ENCODE data around the gene MATN1. TPM values are rescaled to one million over a fixed set of nuclear protein-coding genes. Genes with fewer than 3 reads are reported as not detected.

The MATN1 gene
- total and polyA plus RNA-seq, 2 experiments from 2014 or later = 0.32 TPM; not detected in 1

DNA sequence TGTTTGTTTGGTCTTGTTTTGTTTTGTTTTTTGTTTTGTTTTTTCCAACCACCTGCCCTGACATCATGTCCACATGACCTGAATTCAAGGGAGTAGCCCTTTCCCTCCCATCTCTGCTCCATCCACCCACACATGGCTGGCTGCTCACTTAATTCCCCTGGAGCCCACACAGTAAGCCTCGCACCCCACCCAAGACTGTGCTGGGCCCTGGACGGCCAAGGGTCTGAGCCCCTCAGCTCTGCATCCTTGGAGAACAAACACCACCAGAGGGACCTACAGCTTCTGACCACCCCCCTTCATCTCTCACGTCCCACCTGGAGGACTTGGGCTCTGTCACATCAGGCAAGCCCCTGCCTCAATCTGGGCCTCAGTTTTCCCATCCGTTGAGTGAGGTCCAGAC lies 39.1 kb downstream of the MATN1 start:
- Histone ChIP-seq H3K79me2 (ENCODE audit: insufficient read depth) (no peaks in the 10 kb centered on the region), H3K4me3 (no peak overlapping the region), H3F3A (ENCODE audit: insufficient read depth) (no peaks in the 10 kb centered on the region), H3K36me3 (ENCODE audit: low read depth) (no peaks in the 10 kb centered on the region), H3K27me3 (replicated peaks; ENCODE audit: insufficient read depth) (peaks cover 15% of the 10 kb centered on the region), H2AFZ (no peak overlapping the region), H3K4me1 (ENCODE audit: insufficient read depth) (no peaks in the 10 kb centered on the region), H4K20me1 (ENCODE audit: insufficient read depth) (no peaks in the 10 kb centered on the region), H3K9me3 (ENCODE audit: low read depth) (no peaks in the 10 kb centered on the region), H3K9me2 (ENCODE audit: insufficient read depth) (no peaks in the 10 kb centered on the region), H3K27ac (no peak overlapping the region), H3K9ac (no peak overlapping the region), H3K4me2 (ENCODE audit: unreplicated experiment) (no peak overlapping the region)
- 64 to 68% methylated on average over 4 of the region's 4 CpGs for WGBS, 2 experiments (ENCODE audit: low coverage in 1 of 2, low lambda C conversion rate in 2 of 2, missing lambda C conversion rate in 2 of 2)
- in situ Hi-C loops (cut with MboI) = no loop called here
- TF ChIP-seq EZH2 (IDR thresholded peaks at IDR 0.05; ENCODE audit: insufficient read depth, poor library complexity, severe bottlenecking) = no peak
- no peak for TF ChIP-seq EZH2phosphoT487 (IDR thresholded peaks at IDR 0.05; ENCODE audit: insufficient read depth, low read depth)
- DNase-seq = no peak

DNA sequence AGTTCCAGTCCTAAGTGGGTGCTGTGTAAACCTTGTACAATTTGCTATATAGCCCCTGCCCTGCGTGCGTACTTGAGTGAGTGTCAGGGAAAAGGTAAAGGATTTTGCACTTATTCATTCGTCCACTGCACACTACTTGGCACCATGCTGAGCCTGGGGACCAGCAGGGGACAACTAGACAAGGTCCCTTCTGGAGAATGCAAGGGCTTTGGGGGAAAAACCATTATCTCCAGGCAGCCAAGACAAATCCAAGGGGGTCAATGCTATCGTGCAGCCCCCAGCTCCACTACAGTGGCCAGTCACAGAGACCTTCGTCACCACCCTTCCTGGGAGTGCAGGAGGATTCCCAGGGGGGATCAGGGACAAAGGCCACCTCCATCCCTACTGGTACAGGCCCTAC lies 39.7 kb downstream of the MATN1 start:
- no peak overlapping the region for H3K4me2 ChIP-seq (ENCODE audit: unreplicated experiment)
- no peaks in the 10 kb centered on the region for H3K79me2 ChIP-seq (ENCODE audit: insufficient read depth)
- H3K9me3 ChIP-seq (ENCODE audit: low read depth) = no peaks in the 10 kb centered on the region
- H4K20me1 ChIP-seq (ENCODE audit: insufficient read depth) = no peaks in the 10 kb centered on the region
- H3K4me3 ChIP-seq = no peak overlapping the region
- in situ Hi-C loops (cut with MboI) = no loop called here
- H3K27me3 ChIP-seq (replicated peaks; ENCODE audit: insufficient read depth) = peaks cover 15% of the 10 kb centered on the region
- H3K27ac ChIP-seq = no peak overlapping the region
- WGBS, 2 experiments (ENCODE audit: low coverage in 1 of 2, low lambda C conversion rate in 2 of 2, missing lambda C conversion rate in 2 of 2) = 72 to 73% methylated on average over 5 of the region's 5 CpGs
- H3K36me3 ChIP-seq (ENCODE audit: low read depth) = no peaks in the 10 kb centered on the region
- DNase-seq = no peak
- no peaks in the 10 kb centered on the region for H3K9me2 ChIP-seq (ENCODE audit: insufficient read depth)
- no peak overlapping the region for H3K9ac ChIP-seq
- no peaks in the 10 kb centered on the region for H3K4me1 ChIP-seq (ENCODE audit: insufficient read depth)
- H3F3A ChIP-seq (ENCODE audit: insufficient read depth) = no peaks in the 10 kb centered on the region
- H2AFZ ChIP-seq = no peak overlapping the region
- TF ChIP-seq EZH2 (IDR thresholded peaks at IDR 0.05; ENCODE audit: insufficient read depth, poor library complexity, severe bottlenecking) = no peak
- TF ChIP-seq EZH2phosphoT487 (IDR thresholded peaks at IDR 0.05; ENCODE audit: insufficient read depth, low read depth) = no peak

DNA sequence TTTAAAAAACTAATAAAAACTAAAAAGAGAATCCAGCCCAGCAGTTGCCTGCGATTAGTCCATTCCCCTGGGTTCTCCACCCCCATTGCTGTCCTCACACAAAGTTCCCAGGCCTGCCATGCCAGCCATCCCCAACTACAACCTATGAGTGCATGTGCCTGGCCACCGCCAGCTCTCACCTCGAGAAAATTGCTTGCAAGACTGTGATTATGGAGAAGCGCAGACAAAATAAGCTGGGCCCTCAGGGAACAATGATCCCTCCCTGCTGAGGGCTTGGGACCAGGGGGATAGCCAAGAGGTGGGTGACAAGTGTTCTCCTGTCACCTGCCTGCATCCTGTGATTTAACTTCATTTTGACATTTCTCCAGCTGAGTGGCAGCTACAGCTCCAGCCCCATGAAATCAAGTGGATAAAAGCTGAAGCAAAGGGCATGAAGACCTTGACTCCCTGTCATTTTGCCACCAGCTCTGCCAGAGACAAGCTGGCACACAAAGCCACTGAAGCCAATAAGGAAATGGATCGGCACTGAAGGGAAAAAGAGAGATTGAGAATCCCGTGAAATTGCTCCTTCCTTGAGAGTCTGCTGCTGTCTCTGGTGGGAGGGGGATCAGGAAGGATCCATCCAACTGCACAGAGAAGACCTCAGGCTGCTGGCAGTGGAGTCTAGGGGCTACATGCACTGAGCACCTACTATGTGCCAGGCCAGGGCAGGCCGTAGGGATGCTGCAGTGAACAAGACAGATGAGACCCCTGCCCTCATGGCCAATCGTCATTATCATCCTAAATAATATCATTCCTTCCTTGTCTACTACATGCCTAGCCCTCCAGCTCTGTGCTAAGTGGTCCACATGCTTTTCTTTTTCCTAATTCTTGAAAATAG lies 40.7 kb downstream of the MATN1 start:
- no peak overlapping the region for H3K9ac ChIP-seq
- in situ Hi-C loops (cut with MboI) = no loop called here
- peaks cover 15% of the 10 kb centered on the region for H3K27me3 ChIP-seq (replicated peaks; ENCODE audit: insufficient read depth)
- no peaks in the 10 kb centered on the region for H3K4me1 ChIP-seq (ENCODE audit: insufficient read depth)
- no peak for TF ChIP-seq EZH2phosphoT487 (IDR thresholded peaks at IDR 0.05; ENCODE audit: insufficient read depth, low read depth)
- no peak for TF ChIP-seq EZH2 (IDR thresholded peaks at IDR 0.05; ENCODE audit: insufficient read depth, poor library complexity, severe bottlenecking)
- no peaks in the 10 kb centered on the region for H3K36me3 ChIP-seq (ENCODE audit: low read depth)
- H3K4me3 ChIP-seq = no peak overlapping the region
- no peaks in the 10 kb centered on the region for H4K20me1 ChIP-seq (ENCODE audit: insufficient read depth)
- DNase-seq = no peak
- H2AFZ ChIP-seq = no peak overlapping the region
- WGBS, 2 experiments (ENCODE audit: low coverage in 1 of 2, low lambda C conversion rate in 2 of 2, missing lambda C conversion rate in 2 of 2) = 62 to 63% methylated on average over 8 of the region's 8 CpGs
- H3K27ac ChIP-seq = no peak overlapping the region
- no peaks in the 10 kb centered on the region for H3K79me2 ChIP-seq (ENCODE audit: insufficient read depth)
- H3K4me2 ChIP-seq (ENCODE audit: unreplicated experiment) = no peak overlapping the region
- H3K9me3 ChIP-seq (ENCODE audit: low read depth) = no peaks in the 10 kb centered on the region
- H3F3A ChIP-seq (ENCODE audit: insufficient read depth) = no peaks in the 10 kb centered on the region
- no peaks in the 10 kb centered on the region for H3K9me2 ChIP-seq (ENCODE audit: insufficient read depth)

DNA sequence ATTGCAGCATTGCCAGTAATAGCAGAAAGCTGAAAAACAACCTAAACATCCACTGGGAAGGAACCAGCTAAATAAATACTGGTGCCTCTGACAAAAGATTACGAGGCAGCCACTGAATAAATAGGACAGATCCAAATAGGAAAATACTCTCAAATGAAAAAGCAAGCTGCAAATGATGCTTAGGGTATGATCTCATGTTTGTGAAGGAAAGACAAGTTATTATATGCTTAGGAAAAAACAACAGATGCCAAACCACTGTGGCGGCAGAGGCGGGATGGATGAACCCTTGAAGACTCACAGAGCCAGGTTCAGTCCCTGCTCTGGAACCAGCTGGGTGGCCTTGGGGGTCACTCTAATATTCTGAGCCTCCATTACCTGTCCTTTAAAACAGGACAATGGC lies 41.6 kb downstream of the MATN1 start:
- in situ Hi-C loops (cut with MboI) = no loop called here
- H3K4me2 ChIP-seq (ENCODE audit: unreplicated experiment) = no peak overlapping the region
- peaks cover 15% of the 10 kb centered on the region for H3K27me3 ChIP-seq (replicated peaks; ENCODE audit: insufficient read depth)
- H3K27ac ChIP-seq = no peak overlapping the region
- no peaks in the 10 kb centered on the region for H3K9me2 ChIP-seq (ENCODE audit: insufficient read depth)
- no peaks in the 10 kb centered on the region for H3K4me1 ChIP-seq (ENCODE audit: insufficient read depth)
- H2AFZ ChIP-seq = no peak overlapping the region
- 15 to 20% methylated on average over 3 of the region's 3 CpGs for WGBS, 2 experiments (ENCODE audit: low coverage in 1 of 2, low lambda C conversion rate in 2 of 2, missing lambda C conversion rate in 2 of 2)
- no peaks in the 10 kb centered on the region for H4K20me1 ChIP-seq (ENCODE audit: insufficient read depth)
- DNase-seq = no peak
- TF ChIP-seq EZH2phosphoT487 (IDR thresholded peaks at IDR 0.05; ENCODE audit: insufficient read depth, low read depth) (no peak), EZH2 (IDR thresholded peaks at IDR 0.05; ENCODE audit: insufficient read depth, poor library complexity, severe bottlenecking) (no peak)
- H3F3A ChIP-seq (ENCODE audit: insufficient read depth) = peaks cover 2% of the 10 kb centered on the region; the same call in 1 of the 2 replicates
- no peaks in the 10 kb centered on the region for H3K36me3 ChIP-seq (ENCODE audit: low read depth)
- no peaks in the 10 kb centered on the region for H3K9me3 ChIP-seq (ENCODE audit: low read depth)
- no peaks in the 10 kb centered on the region for H3K79me2 ChIP-seq (ENCODE audit: insufficient read depth)
- H3K9ac ChIP-seq = no peak overlapping the region
- H3K4me3 ChIP-seq = no peak overlapping the region
